Kidney (tissue), 14 donors: ENCODE results near the gene ZNF469. TPM values are rescaled to one million over a fixed set of nuclear protein-coding genes. Genes with fewer than 3 reads are reported as not detected.

Source experiments
- DNase-seq, 5 donors: peaks; one replicate each; pipeline ENCODE4 v3.0.0-alpha.2; 2013 to 2020
- FAIRE-seq: peaks from 2 replicates; lab custom pipeline; 2012; peaks lifted over from hg19 to GRCh38; lab: Jason Lieb, UNC
- H3K27ac ChIP-seq, 2 donors: one replicate each; pipeline ENCODE4 v1.7.0; 2013; ENCODE audit warnings: low read depth in 2 of 2, low read length in 2 of 2, inconsistent platforms in 1 of 2
- H3K27me3 ChIP-seq: one replicate; pipeline ENCODE4 v1.7.1; 2013; ENCODE audit warnings: low read length, inconsistent platforms; ENCODE audit not compliant: control insufficient read depth, insufficient read depth
- H3K36me3 ChIP-seq, 3 donors: one replicate each; pipeline versions ENCODE4 v1.7.0 to v1.7.1; 2013; ENCODE audit warnings: low read length in 3 of 3, control low read depth in 1 of 3, inconsistent platforms in 1 of 3; ENCODE audit not compliant: insufficient read depth in 3 of 3, control insufficient read depth in 2 of 3
- H3K4me1 ChIP-seq, 3 donors: one replicate each; pipeline versions ENCODE4 v1.7.0 to v1.7.1; 2013; ENCODE audit warnings: low read length in 3 of 3, inconsistent platforms in 1 of 3, low read depth in 1 of 3; ENCODE audit not compliant: control insufficient read depth in 2 of 3, insufficient read depth in 2 of 3
- H3K4me3 ChIP-seq, 3 donors: one replicate each; pipeline versions ENCODE4 v1.7.0 to v1.8.1; 2013; ENCODE audit warnings: low read length in 3 of 3, control low read depth in 1 of 3, inconsistent platforms in 1 of 3
- H3K9ac ChIP-seq, 3 donors: one replicate each; pipeline versions ENCODE4 v1.7.0 to v1.7.1; 2013; ENCODE audit warnings: low read length in 3 of 3, control low read depth in 1 of 3, inconsistent platforms in 1 of 3
- H3K9me3 ChIP-seq, 3 donors: one replicate each; pipeline versions ENCODE4 v1.7.0 to v1.7.1; 2013; ENCODE audit warnings: low read length in 3 of 3, control low read depth in 1 of 3, inconsistent platforms in 1 of 3; ENCODE audit not compliant: control insufficient read depth in 2 of 3, insufficient read depth in 1 of 3
- CTCF ChIP-seq: IDR thresholded peaks from 3 replicates; pipeline ENCODE4 v1.5.1; 2012; ENCODE audit warnings: mild to moderate bottlenecking, moderate library complexity, borderline replicate concordance; ENCODE audit not compliant: insufficient read depth; ENCODE audit errors: extremely low read depth
- intact Hi-C: fragments of 100-400 bp; cut with DNase I; formaldehyde crosslinking; loops from one replicate; pipeline ENCODE4 v1.11.1; 2022
- polyA plus RNA-seq: library from polyadenylated mRNA; stranded (reverse); fragments of 350-450 nt; fragmentation: Illumina TruSeq; extraction: RNeasy Lipid Tissue Mini Kit (QIAGEN cat#74804); gene quantifications from one replicate; pipeline ENCODE4 v1.2.3, GENCODE V29; 2014; ENCODE audit warnings: low read depth, low replicate concordance; ENCODE audit not compliant: insufficient read depth
- total RNA-seq: library from RNA; stranded (reverse); fragmentation: NEBNext Ultra II Directional; extraction: Animal tissue kit (Norgen Biotek cat#: 25700); gene quantifications from one replicate; pipeline ENCODE4 v1.2.1, GENCODE V29; 2021
- donor health status: control.
- donor health status: control.
- donor health status: control.
- donor health status: control.
- donor health status: control.
- donor health status: DM: yes; HTN: yes; CAD: no.
- donor health status: Normal renal cell carcinoma (clear cell type).

ZNF469 gene
- total and polyA plus RNA-seq, 2 donors from 2014 or later, result 0.09 to 1.6 TPM

GRCh38 chr16:88345721-88346560, 36.8 kb upstream of the ZNF469 start:
- no peak overlapping the region for H3K4me3 ChIP-seq
- H3K4me1 ChIP-seq, result no peaks in the 10 kb centered on the region
- peaks cover 0 to 3% (median 0%) of the 10 kb centered on the region in 3 donors for H3K9me3 ChIP-seq
- H3K27me3 ChIP-seq, result no peaks in the 10 kb centered on the region
- DNase-seq, result peak in 2 of 5 donors; percentile 32 to 37
- H3K9ac ChIP-seq, result no peak overlapping the region
- intact Hi-C loops, result no loop called here
- FAIRE-seq, result no peak
- no peak overlapping the region for H3K27ac ChIP-seq
- TF ChIP-seq CTCF, result no peak
- H3K36me3 ChIP-seq, result no peaks in the 10 kb centered on the region

GRCh38 chr16:88346680-88347505, 35.9 kb upstream of the ZNF469 start:
- H3K4me1 ChIP-seq, result no peaks in the 10 kb centered on the region
- H3K9ac ChIP-seq, result no peak overlapping the region
- peak in 1 of 5 donors; percentile 49 for DNase-seq
- peaks cover 0 to 3% (median 0%) of the 10 kb centered on the region in 3 donors for H3K9me3 ChIP-seq
- H3K27me3 ChIP-seq, result no peaks in the 10 kb centered on the region
- no peak for FAIRE-seq
- no peaks in the 10 kb centered on the region for H3K36me3 ChIP-seq
- intact Hi-C loops, result no loop called here
- TF ChIP-seq CTCF, result no peak
- H3K27ac ChIP-seq, result no peak overlapping the region
- H3K4me3 ChIP-seq, result no peak overlapping the region

GRCh38 chr16:88347656-88348376, 34.9 kb upstream of the ZNF469 start:
- intact Hi-C loops, result no loop called here
- FAIRE-seq (no peak), DNase-seq (peak in 2 of 5 donors; percentile 32 to 61)
- Histone ChIP-seq H3K9ac (no peak overlapping the region), H3K36me3 (no peaks in the 10 kb centered on the region), H3K4me1 (no peaks in the 10 kb centered on the region), H3K4me3 (no peak overlapping the region), H3K9me3 (peaks cover 0 to 3% (median 0%) of the 10 kb centered on the region in 3 donors), H3K27ac (no peak overlapping the region), H3K27me3 (no peaks in the 10 kb centered on the region)
- no peak for TF ChIP-seq CTCF
